Suprapubic skin (tissue), 4 donors: ENCODE data around the gene TAS1R2.

Experiments used
- CTCF ChIP-seq, 2 donors: fragments of 200-600 bp in 1 of 2; fragments of 450-650 bp in 1 of 2; sonication (generic) in 1 of 2; IDR thresholded peaks; one replicate each; pipeline ENCODE4 v1.5.1; 2016 to 2019; ENCODE audit warnings: antibody characterized with exemption in 2 of 2, mild to moderate bottlenecking in 1 of 2, moderate library complexity in 1 of 2
- EP300 ChIP-seq: sonication (generic); formaldehyde crosslinking; IDR thresholded peaks from one replicate; pipeline ENCODE4 v1.6.1; 2017; ENCODE audit warnings: antibody characterized with exemption
- POLR2A ChIP-seq, 2 donors: fragments of 450-650 bp; IDR thresholded peaks; one replicate each; pipeline ENCODE4 v1.6.1; 2017; ENCODE audit warnings: antibody characterized with exemption in 2 of 2, mild to moderate bottlenecking in 2 of 2, moderate library complexity in 2 of 2
- POLR2AphosphoS5 ChIP-seq, 3 donors: sonication (generic); formaldehyde crosslinking; IDR thresholded peaks; one replicate each; pipeline ENCODE4 v1.6.1; 2017; ENCODE audit warnings: antibody characterized with exemption in 3 of 3

DNA sequence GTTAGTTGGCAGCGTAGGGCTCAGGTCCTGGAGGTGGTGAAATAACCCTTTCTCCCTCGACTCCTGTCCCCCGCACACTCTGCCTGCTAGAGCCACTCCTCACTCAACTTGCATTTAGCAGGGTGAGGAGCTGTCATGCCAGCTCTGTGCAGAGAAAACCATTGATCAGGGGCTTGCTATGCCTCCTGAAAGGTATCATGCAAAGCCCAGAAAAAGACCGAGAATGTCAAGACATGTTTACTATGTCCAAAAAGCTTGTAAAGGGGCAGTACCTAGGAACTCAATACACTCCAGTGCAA is 24.9 kb upstream of the TAS1R2 start:
- TF ChIP-seq CTCF (IDR thresholded peaks at IDR 0.05) (no peak), POLR2AphosphoS5 (IDR thresholded peaks at IDR 0.05) (no peak), EP300 (no peak), POLR2A (IDR thresholded peaks at IDR 0.05) (no peak)
